ENCODE measurements around the gene UBE2QL1.

Gene UBE2QL1

DNA sequence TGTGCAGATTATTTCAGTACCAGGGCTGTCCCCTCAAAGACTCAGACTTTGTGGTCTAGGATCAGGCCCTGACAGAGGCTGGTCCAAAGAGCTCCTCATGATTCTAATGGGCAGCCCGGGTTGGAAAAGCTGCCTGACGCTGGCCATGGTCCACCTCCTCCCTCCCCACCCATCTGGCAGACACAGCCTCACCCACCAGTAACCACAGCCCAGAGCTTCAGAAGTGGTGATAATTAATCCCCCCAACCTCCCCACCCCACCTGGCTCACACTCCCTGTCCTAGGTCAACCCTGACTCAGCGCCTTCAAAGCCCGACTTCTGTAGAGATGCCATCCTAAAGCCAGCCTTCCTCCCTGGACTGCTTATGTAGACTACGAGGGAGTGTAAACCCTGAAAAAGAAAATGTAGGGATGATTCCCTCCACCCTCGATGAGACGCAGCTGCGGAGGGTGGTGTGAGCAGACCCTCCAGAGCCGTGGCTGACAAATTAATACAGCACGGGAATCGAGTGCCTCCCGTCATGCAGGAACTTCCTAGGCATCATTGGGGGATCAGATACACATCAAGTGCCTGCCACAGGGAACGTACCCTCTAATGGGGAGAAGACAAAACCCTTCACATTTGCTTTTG lies 7.0 kb downstream of the UBE2QL1 start:
- H3K4me3 ChIP-seq (ENCODE audit: low read length in 2 of 2): no peak overlapping the region
- no peaks in the 10 kb centered on the region for H3K9me3 ChIP-seq (ENCODE audit: control insufficient read depth in 2 of 2, low read length in 2 of 2)
- peaks cover 21% of the 10 kb centered on the region for H3K4me1 ChIP-seq (ENCODE audit: control insufficient read depth, insufficient read depth, low read length)
- H3K27ac ChIP-seq (ENCODE audit: low read length): no peak overlapping the region
- no peak overlapping the region for H3K9ac ChIP-seq (ENCODE audit: low read length in 2 of 2)
- peaks cover 0 to 2% of the 10 kb centered on the region in 2 donors for H3K36me3 ChIP-seq (ENCODE audit: control insufficient read depth in 2 of 2, insufficient read depth in 2 of 2, low read length in 2 of 2)
- H3K27me3 ChIP-seq (ENCODE audit: control insufficient read depth in 1 of 2, insufficient read depth in 2 of 2, low read length in 2 of 2): peaks cover 0 to 2% of the 10 kb centered on the region in 2 donors

DNA sequence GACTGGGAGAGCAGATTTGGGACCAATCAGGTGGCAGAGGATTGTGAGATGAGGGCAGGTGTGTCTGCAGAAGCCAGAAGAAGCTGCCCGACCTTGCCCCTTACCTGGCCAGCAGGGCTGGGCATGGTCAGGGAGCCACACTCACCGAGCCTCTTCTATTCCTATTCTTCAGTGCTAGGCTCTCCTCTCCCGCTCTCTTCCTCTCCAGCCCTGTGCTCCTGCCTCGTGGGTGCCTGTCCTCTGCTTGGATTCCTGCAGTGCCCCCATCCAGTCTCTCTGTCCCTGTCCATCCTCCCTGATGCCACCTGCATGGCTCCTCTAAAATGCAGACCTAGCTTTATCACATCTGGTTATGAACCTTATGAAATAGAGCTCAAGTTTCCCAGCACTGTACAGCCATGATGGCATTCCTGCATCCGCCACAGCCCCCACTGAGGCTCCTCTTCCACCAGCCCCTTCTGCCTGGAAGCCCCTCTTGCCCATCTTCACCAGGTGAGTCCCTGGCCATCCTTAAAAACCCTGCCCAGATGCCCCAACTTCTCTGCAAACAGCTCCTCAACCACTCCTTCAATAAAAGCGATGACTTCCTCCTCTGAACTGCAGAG lies 8.2 kb downstream of the UBE2QL1 start:
- peaks cover 0 to 2% of the 10 kb centered on the region in 2 donors for H3K27me3 ChIP-seq (ENCODE audit: control insufficient read depth in 1 of 2, insufficient read depth in 2 of 2, low read length in 2 of 2)
- no peak overlapping the region for H3K4me3 ChIP-seq (ENCODE audit: low read length in 2 of 2)
- no peak overlapping the region for H3K9ac ChIP-seq (ENCODE audit: low read length in 2 of 2)
- H3K36me3 ChIP-seq (ENCODE audit: control insufficient read depth in 2 of 2, insufficient read depth in 2 of 2, low read length in 2 of 2): peaks cover 0 to 2% of the 10 kb centered on the region in 2 donors
- H3K9me3 ChIP-seq (ENCODE audit: control insufficient read depth in 2 of 2, low read length in 2 of 2): no peaks in the 10 kb centered on the region
- H3K4me1 ChIP-seq (ENCODE audit: control insufficient read depth, insufficient read depth, low read length): peaks cover 21% of the 10 kb centered on the region
- H3K27ac ChIP-seq (ENCODE audit: low read length): no peak overlapping the region

DNA sequence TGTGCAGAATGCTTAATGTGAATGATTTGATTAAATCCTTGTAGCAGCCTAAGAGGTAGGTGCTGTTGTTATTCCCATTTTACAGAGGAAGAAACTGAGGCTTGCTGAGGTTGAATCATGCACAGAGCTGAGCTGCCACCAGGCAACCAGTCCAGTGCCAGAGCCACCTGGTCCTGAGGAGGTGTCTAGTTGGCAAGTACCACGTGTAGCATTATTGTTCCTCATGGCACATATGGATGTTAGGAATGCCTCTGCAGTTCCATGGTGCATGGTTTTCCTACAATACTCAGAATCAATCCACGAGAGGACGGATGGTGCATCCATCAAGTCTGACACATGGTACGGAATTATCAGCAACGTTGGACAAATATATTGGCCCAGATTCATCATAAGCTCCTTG lies 8.9 kb downstream of the UBE2QL1 start:
- H3K36me3 ChIP-seq (ENCODE audit: control insufficient read depth in 2 of 2, insufficient read depth in 2 of 2, low read length in 2 of 2): peaks cover 0 to 2% of the 10 kb centered on the region in 2 donors
- no peak overlapping the region for H3K9ac ChIP-seq (ENCODE audit: low read length in 2 of 2)
- no peak overlapping the region for H3K4me3 ChIP-seq (ENCODE audit: low read length in 2 of 2)
- no peak overlapping the region for H3K27ac ChIP-seq (ENCODE audit: low read length)
- H3K27me3 ChIP-seq (ENCODE audit: control insufficient read depth in 1 of 2, insufficient read depth in 2 of 2, low read length in 2 of 2): peaks cover 0 to 2% of the 10 kb centered on the region in 2 donors
- peaks cover 20% of the 10 kb centered on the region for H3K4me1 ChIP-seq (ENCODE audit: control insufficient read depth, insufficient read depth, low read length)
- H3K9me3 ChIP-seq (ENCODE audit: control insufficient read depth in 2 of 2, low read length in 2 of 2): no peaks in the 10 kb centered on the region

- Histone ChIP-seq H3K27ac (ENCODE audit: low read length) (no peak overlapping the region), H3K4me1 (ENCODE audit: control insufficient read depth, insufficient read depth, low read length) (peaks cover 14% of the 10 kb centered on the region), H3K4me3 (ENCODE audit: low read length in 2 of 2) (no peak overlapping the region), H3K9ac (ENCODE audit: low read length in 2 of 2) (no peak overlapping the region), H3K9me3 (ENCODE audit: control insufficient read depth in 2 of 2, low read length in 2 of 2) (no peaks in the 10 kb centered on the region), H3K36me3 (ENCODE audit: control insufficient read depth in 2 of 2, insufficient read depth in 2 of 2, low read length in 2 of 2) (peaks cover 0 to 2% of the 10 kb centered on the region in 2 donors), H3K27me3 (ENCODE audit: control insufficient read depth in 1 of 2, insufficient read depth in 2 of 2, low read length in 2 of 2) (no peaks in the 10 kb centered on the region)
Observed at GRCh38 chr5:6458833-6459232, 10.2 kb downstream of the UBE2QL1 start.

GRCh38 chr5:6459896-6460295 lies 11.2 kb downstream of the UBE2QL1 start:
- Histone ChIP-seq H3K36me3 (ENCODE audit: control insufficient read depth in 2 of 2, insufficient read depth in 2 of 2, low read length in 2 of 2) (peaks cover 0 to 2% of the 10 kb centered on the region in 2 donors), H3K4me1 (ENCODE audit: control insufficient read depth, insufficient read depth, low read length) (peaks cover 5% of the 10 kb centered on the region), H3K9ac (ENCODE audit: low read length in 2 of 2) (no peak overlapping the region), H3K4me3 (ENCODE audit: low read length in 2 of 2) (no peak overlapping the region), H3K27me3 (ENCODE audit: control insufficient read depth in 1 of 2, insufficient read depth in 2 of 2, low read length in 2 of 2) (no peaks in the 10 kb centered on the region), H3K27ac (ENCODE audit: low read length) (no peak overlapping the region), H3K9me3 (ENCODE audit: control insufficient read depth in 2 of 2, low read length in 2 of 2) (no peaks in the 10 kb centered on the region)

GRCh38 chr5:6461006-6461405 lies 12.3 kb downstream of the UBE2QL1 start:
- H3K9me3 ChIP-seq (ENCODE audit: control insufficient read depth in 2 of 2, low read length in 2 of 2): no peaks in the 10 kb centered on the region
- no peaks in the 10 kb centered on the region for H3K4me1 ChIP-seq (ENCODE audit: control insufficient read depth, insufficient read depth, low read length)
- H3K27ac ChIP-seq (ENCODE audit: low read length): no peak overlapping the region
- no peak overlapping the region for H3K9ac ChIP-seq (ENCODE audit: low read length in 2 of 2)
- H3K4me3 ChIP-seq (ENCODE audit: low read length in 2 of 2): no peak overlapping the region
- H3K36me3 ChIP-seq (ENCODE audit: control insufficient read depth in 2 of 2, insufficient read depth in 2 of 2, low read length in 2 of 2): peaks cover 0 to 2% of the 10 kb centered on the region in 2 donors
- H3K27me3 ChIP-seq (ENCODE audit: control insufficient read depth in 1 of 2, insufficient read depth in 2 of 2, low read length in 2 of 2): no peaks in the 10 kb centered on the region

DNA sequence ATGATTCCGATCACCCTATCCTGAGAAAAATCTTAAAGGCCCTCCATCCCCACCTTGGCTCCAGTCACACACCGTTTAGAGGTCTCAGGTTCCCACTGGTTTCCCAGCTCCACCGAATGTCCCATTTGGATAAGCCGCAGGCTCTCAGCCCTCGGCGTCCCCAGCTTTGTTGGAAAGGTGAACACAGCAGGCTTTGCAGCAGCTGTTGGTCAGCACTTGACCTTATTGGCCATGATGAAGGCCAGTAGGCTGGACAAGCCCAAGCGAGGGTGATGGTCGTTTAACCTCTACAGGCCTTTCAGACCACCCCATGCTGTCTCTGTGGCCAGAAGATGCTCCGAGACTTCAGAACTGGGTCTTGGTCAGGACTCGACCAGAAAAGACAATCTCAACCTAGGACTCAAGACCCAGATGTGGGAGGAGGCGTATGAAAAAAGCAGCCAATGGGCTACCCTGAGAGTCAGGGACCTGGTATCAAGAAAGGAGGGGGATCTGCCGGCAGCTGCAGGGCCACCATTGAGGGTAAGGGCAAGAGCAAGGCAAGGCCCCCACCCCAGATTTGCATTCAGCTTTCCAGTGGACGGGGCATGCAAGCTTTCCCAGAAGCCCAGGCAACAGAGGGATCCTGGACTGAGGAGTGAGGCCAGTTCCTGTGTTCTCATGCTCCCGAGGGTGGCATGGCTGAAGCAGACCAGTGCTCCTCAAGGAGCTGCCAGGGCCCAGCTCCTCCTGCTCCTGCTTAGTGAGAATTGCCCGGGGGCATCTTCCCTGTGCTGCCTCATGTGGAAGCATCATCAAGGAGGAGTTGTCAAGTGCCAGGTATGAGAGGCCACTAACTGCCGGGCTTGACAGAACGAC lies 13.4 kb downstream of the UBE2QL1 start:
- Histone ChIP-seq H3K4me3 (ENCODE audit: low read length in 2 of 2) (no peak overlapping the region), H3K27ac (ENCODE audit: low read length) (no peak overlapping the region), H3K4me1 (ENCODE audit: control insufficient read depth, insufficient read depth, low read length) (no peaks in the 10 kb centered on the region), H3K9ac (ENCODE audit: low read length in 2 of 2) (no peak overlapping the region), H3K9me3 (ENCODE audit: control insufficient read depth in 2 of 2, low read length in 2 of 2) (no peaks in the 10 kb centered on the region), H3K27me3 (ENCODE audit: control insufficient read depth in 1 of 2, insufficient read depth in 2 of 2, low read length in 2 of 2) (no peaks in the 10 kb centered on the region), H3K36me3 (ENCODE audit: control insufficient read depth in 2 of 2, insufficient read depth in 2 of 2, low read length in 2 of 2) (peaks cover 0 to 2% of the 10 kb centered on the region in 2 donors)

DNA sequence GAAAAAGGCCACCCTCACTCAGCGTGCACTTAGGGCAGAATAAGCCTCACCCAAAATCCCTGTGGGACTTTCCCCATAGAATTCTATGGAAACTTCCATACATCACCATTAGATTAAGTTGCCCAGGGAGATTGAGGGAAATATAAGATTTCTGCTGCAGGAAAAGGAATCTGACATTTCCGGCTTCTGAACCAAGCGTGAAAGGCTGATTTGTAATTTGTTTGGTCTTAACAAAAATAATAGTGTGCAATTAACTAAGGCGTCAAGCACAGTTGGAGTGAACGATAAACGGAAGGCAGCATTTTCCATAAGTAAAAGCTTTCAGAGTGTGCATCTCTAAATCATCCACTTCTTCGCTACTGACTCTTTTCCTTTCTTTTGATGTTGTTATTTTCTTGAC lies 14.0 kb downstream of the UBE2QL1 start:
- Histone ChIP-seq H3K9me3 (ENCODE audit: control insufficient read depth in 2 of 2, low read length in 2 of 2) (no peaks in the 10 kb centered on the region), H3K9ac (ENCODE audit: low read length in 2 of 2) (no peak overlapping the region), H3K27me3 (ENCODE audit: control insufficient read depth in 1 of 2, insufficient read depth in 2 of 2, low read length in 2 of 2) (no peaks in the 10 kb centered on the region), H3K4me1 (ENCODE audit: control insufficient read depth, insufficient read depth, low read length) (no peaks in the 10 kb centered on the region), H3K36me3 (ENCODE audit: control insufficient read depth in 2 of 2, insufficient read depth in 2 of 2, low read length in 2 of 2) (peaks cover 0 to 2% of the 10 kb centered on the region in 2 donors), H3K27ac (ENCODE audit: low read length) (no peak overlapping the region), H3K4me3 (ENCODE audit: low read length in 2 of 2) (no peak overlapping the region)

- Histone ChIP-seq H3K27ac (ENCODE audit: low read length) (no peak overlapping the region), H3K9ac (ENCODE audit: low read length in 2 of 2) (no peak overlapping the region), H3K36me3 (ENCODE audit: control insufficient read depth in 2 of 2, insufficient read depth in 2 of 2, low read length in 2 of 2) (peaks cover 0 to 2% of the 10 kb centered on the region in 2 donors), H3K27me3 (ENCODE audit: control insufficient read depth in 1 of 2, insufficient read depth in 2 of 2, low read length in 2 of 2) (no peaks in the 10 kb centered on the region), H3K4me3 (ENCODE audit: low read length in 2 of 2) (no peak overlapping the region), H3K9me3 (ENCODE audit: control insufficient read depth in 2 of 2, low read length in 2 of 2) (no peaks in the 10 kb centered on the region), H3K4me1 (ENCODE audit: control insufficient read depth, insufficient read depth, low read length) (no peaks in the 10 kb centered on the region)
Observed at GRCh38 chr5:6464441-6464840, 15.8 kb downstream of the UBE2QL1 start.

- Histone ChIP-seq H3K4me3 (ENCODE audit: low read length in 2 of 2) (no peak overlapping the region), H3K9ac (ENCODE audit: low read length in 2 of 2) (no peak overlapping the region), H3K36me3 (ENCODE audit: control insufficient read depth in 2 of 2, insufficient read depth in 2 of 2, low read length in 2 of 2) (no peaks in the 10 kb centered on the region), H3K27ac (ENCODE audit: low read length) (no peak overlapping the region), H3K4me1 (ENCODE audit: control insufficient read depth, insufficient read depth, low read length) (no peaks in the 10 kb centered on the region), H3K9me3 (ENCODE audit: control insufficient read depth in 2 of 2, low read length in 2 of 2) (peaks cover 0 to under 1% of the 10 kb centered on the region in 2 donors), H3K27me3 (ENCODE audit: control insufficient read depth in 1 of 2, insufficient read depth in 2 of 2, low read length in 2 of 2) (no peaks in the 10 kb centered on the region)
Observed at GRCh38 chr5:6465831-6466790, 17.5 kb downstream of the UBE2QL1 start.

Data from stomach smooth muscle (tissue), 2 donors.